ENCODE results near the gene RAB19. TPM values are rescaled to one million over a fixed set of nuclear protein-coding genes. Genes with fewer than 3 reads are reported as not detected.
"Not testable (repeated sequence)": the region's sequence is repeated elsewhere in the genome, so short reads cannot be mapped to it uniquely, and the experiment has no call there.

Gene RAB19
- total RNA-seq, 2 donors from 2014 or later: 2.1 TPM

- Mint-ChIP-seq H3K4me3 (no peak overlapping the region), H3K27me3 (no peaks in the 10 kb centered on the region), H3K27ac (peak overlapping the region; percentile 34), H3K4me1 (peaks cover 7% of the 10 kb centered on the region), H3K36me3 (ENCODE audit: low read depth) (no peaks in the 10 kb centered on the region)
- ATAC-seq (no peak), DNase-seq (no peak)
- H3K9me3 ChIP-seq (ENCODE audit: control insufficient read depth, low read length, poor library complexity, severe bottlenecking): no peaks in the 10 kb centered on the region
These were observed 13.8 kb upstream of the RAB19 start for GRCh38 chr7:140390034-140390433.

GRCh38 chr7:140390466-140391190, 13.2 kb upstream of the RAB19 start:
- H3K4me1 Mint-ChIP-seq: peaks cover 3% of the 10 kb centered on the region
- no peaks in the 10 kb centered on the region for H3K27me3 Mint-ChIP-seq
- H3K4me3 Mint-ChIP-seq: no peak overlapping the region
- no peaks in the 10 kb centered on the region for H3K36me3 Mint-ChIP-seq (ENCODE audit: low read depth)
- DNase-seq: no peak
- H3K27ac Mint-ChIP-seq: no peak overlapping the region
- H3K9me3 ChIP-seq (ENCODE audit: control insufficient read depth, low read length, poor library complexity, severe bottlenecking): no peaks in the 10 kb centered on the region
- ATAC-seq: peak; percentile 59

GRCh38 chr7:140391634-140392033, 12.2 kb upstream of the RAB19 start:
- no peak overlapping the region for H3K27ac Mint-ChIP-seq
- DNase-seq: no peak

GRCh38 chr7:140393756-140394306, 10.0 kb upstream of the RAB19 start:
- DNase-seq: no peak
- no peak overlapping the region for H3K27ac Mint-ChIP-seq
- H3K4me1 Mint-ChIP-seq: peaks cover 15% of the 10 kb centered on the region
- H3K36me3 Mint-ChIP-seq (ENCODE audit: low read depth): no peaks in the 10 kb centered on the region
- H3K9me3 ChIP-seq (ENCODE audit: control insufficient read depth, low read length, poor library complexity, severe bottlenecking): no peaks in the 10 kb centered on the region
- ATAC-seq: no peak
- no peaks in the 10 kb centered on the region for H3K27me3 Mint-ChIP-seq
- no peak overlapping the region for H3K4me3 Mint-ChIP-seq

More at GRCh38 chr7:140391634-140392033, 12.2 kb upstream of the RAB19 start:
- Mint-ChIP-seq H3K4me3 (no peak overlapping the region), H3K36me3 (ENCODE audit: low read depth) (no peaks in the 10 kb centered on the region), H3K27me3 (no peaks in the 10 kb centered on the region), H3K4me1 (peaks cover 9% of the 10 kb centered on the region)
- ATAC-seq: no peak
- H3K9me3 ChIP-seq (ENCODE audit: control insufficient read depth, low read length, poor library complexity, severe bottlenecking): no peaks in the 10 kb centered on the region

- H3K36me3 Mint-ChIP-seq (ENCODE audit: low read depth): no peaks in the 10 kb centered on the region
These were observed 5.8 kb upstream of the RAB19 start, which contains the start of gene SLC37A3 for GRCh38 chr7:140397784-140398750. Gene SLC37A3, minus strand, starts transcription at chr7:140398530. Its CDS starts 16,004 bp downstream, at chr7:140382526.

GRCh38 chr7:140398821-140399220, 5.0 kb upstream of the RAB19 start:
- peaks cover 15% of the 10 kb centered on the region for H3K4me1 Mint-ChIP-seq
- no peak for ATAC-seq
- no peaks in the 10 kb centered on the region for H3K27me3 Mint-ChIP-seq
- peak overlapping the region; percentile 83 for H3K4me3 Mint-ChIP-seq
- DNase-seq: no peak
- H3K36me3 Mint-ChIP-seq (ENCODE audit: low read depth): no peaks in the 10 kb centered on the region
- no peaks in the 10 kb centered on the region for H3K9me3 ChIP-seq (ENCODE audit: control insufficient read depth, low read length, poor library complexity, severe bottlenecking)
- H3K27ac Mint-ChIP-seq: peak overlapping the region; percentile 54

More at GRCh38 chr7:140397784-140398750, 5.8 kb upstream of the RAB19 start, which contains the start of gene SLC37A3:
- peaks cover 14% of the 10 kb centered on the region for H3K4me1 Mint-ChIP-seq
- H3K27ac Mint-ChIP-seq: peak within 1 kb of the TSS; percentile 54
- H3K9me3 ChIP-seq (ENCODE audit: control insufficient read depth, low read length, poor library complexity, severe bottlenecking): no peaks in the 10 kb centered on the region
- no peaks in the 10 kb centered on the region for H3K27me3 Mint-ChIP-seq
- H3K4me3 Mint-ChIP-seq: peak within 1 kb of the TSS; percentile 95
- peak; percentile 99 for ATAC-seq
- peak; percentile 76 to 85 (median 78) for DNase-seq

- H3K9me3 ChIP-seq (ENCODE audit: control insufficient read depth, low read length, poor library complexity, severe bottlenecking): no peaks in the 10 kb centered on the region
- Mint-ChIP-seq H3K4me1 (peaks cover 26% of the 10 kb centered on the region), H3K36me3 (ENCODE audit: low read depth) (no peaks in the 10 kb centered on the region), H3K27me3 (no peaks in the 10 kb centered on the region), H3K4me3 (no peak overlapping the region), H3K27ac (no peak overlapping the region)
- ATAC-seq (no peak), DNase-seq (no peak)
These were observed 3.5 kb upstream of the RAB19 start for GRCh38 chr7:140400381-140400780.

GRCh38 chr7:140402178-140402835, 1.6 kb upstream of the RAB19 start:
- no peak overlapping the region for H3K27ac Mint-ChIP-seq

GRCh38 chr7:140404565-140405065, 757 bp downstream of the RAB19 start:
- peaks cover 15% of the 10 kb centered on the region for H3K4me1 Mint-ChIP-seq
- ATAC-seq (no peak), DNase-seq (no peak)
- peak overlapping the region; percentile 98 for H3K4me3 Mint-ChIP-seq
- peaks cover 2% of the 10 kb centered on the region for H3K36me3 Mint-ChIP-seq (ENCODE audit: low read depth)
- no peaks in the 10 kb centered on the region for H3K27me3 Mint-ChIP-seq
- peak overlapping the region; percentile 95 for H3K27ac Mint-ChIP-seq
- H3K9me3 ChIP-seq (ENCODE audit: control insufficient read depth, low read length, poor library complexity, severe bottlenecking): no peaks in the 10 kb centered on the region

More at GRCh38 chr7:140402178-140402835, 1.6 kb upstream of the RAB19 start:
- DNase-seq (no peak), ATAC-seq (no peak)
- Mint-ChIP-seq H3K27me3 (no peaks in the 10 kb centered on the region), H3K36me3 (ENCODE audit: low read depth) (no peaks in the 10 kb centered on the region), H3K4me3 (no peak overlapping the region), H3K4me1 (peaks cover 21% of the 10 kb centered on the region)
- H3K9me3 ChIP-seq (ENCODE audit: control insufficient read depth, low read length, poor library complexity, severe bottlenecking): no peaks in the 10 kb centered on the region

- Mint-ChIP-seq H3K36me3 (ENCODE audit: low read depth) (peaks cover 2% of the 10 kb centered on the region), H3K4me1 (peaks cover 2% of the 10 kb centered on the region), H3K4me3 (no peak overlapping the region), H3K27ac (no peak overlapping the region), H3K27me3 (no peaks in the 10 kb centered on the region)
- no peaks in the 10 kb centered on the region for H3K9me3 ChIP-seq (ENCODE audit: control insufficient read depth, low read length, poor library complexity, severe bottlenecking)
- ATAC-seq (no peak), DNase-seq (no peak)
These were observed 11.5 kb downstream of the RAB19 start for GRCh38 chr7:140415361-140415760.

GRCh38 chr7:140415816-140416215, 12.0 kb downstream of the RAB19 start:
- H3K36me3 Mint-ChIP-seq (ENCODE audit: low read depth); H3K27me3 Mint-ChIP-seq; H3K9me3 ChIP-seq (ENCODE audit: control insufficient read depth, low read length, poor library complexity, severe bottlenecking); H3K4me1 Mint-ChIP-seq; DNase-seq; ATAC-seq; H3K4me3 Mint-ChIP-seq: not testable (repeated sequence)
- H3K27ac Mint-ChIP-seq: peak overlapping the region; percentile 45

- ATAC-seq: no peak
- H3K27me3 Mint-ChIP-seq: no peaks in the 10 kb centered on the region
- DNase-seq: no peak
- no peak overlapping the region for H3K27ac Mint-ChIP-seq
- H3K4me1 Mint-ChIP-seq: peaks cover 2% of the 10 kb centered on the region
- no peak overlapping the region for H3K4me3 Mint-ChIP-seq
- peaks cover 2% of the 10 kb centered on the region for H3K36me3 Mint-ChIP-seq (ENCODE audit: low read depth)
- no peaks in the 10 kb centered on the region for H3K9me3 ChIP-seq (ENCODE audit: control insufficient read depth, low read length, poor library complexity, severe bottlenecking)
These were observed 12.7 kb downstream of the RAB19 start for GRCh38 chr7:140416560-140416959.

Measured in T-helper 17 cell (primary cell).